ENCODE results near the gene REPS2. TPM values are rescaled to one million over a fixed set of nuclear protein-coding genes. Genes with fewer than 3 reads are reported as not detected.

The REPS2 gene
- total RNA-seq, 1 experiment from 2014 or later: 4.5 TPM

DNA sequence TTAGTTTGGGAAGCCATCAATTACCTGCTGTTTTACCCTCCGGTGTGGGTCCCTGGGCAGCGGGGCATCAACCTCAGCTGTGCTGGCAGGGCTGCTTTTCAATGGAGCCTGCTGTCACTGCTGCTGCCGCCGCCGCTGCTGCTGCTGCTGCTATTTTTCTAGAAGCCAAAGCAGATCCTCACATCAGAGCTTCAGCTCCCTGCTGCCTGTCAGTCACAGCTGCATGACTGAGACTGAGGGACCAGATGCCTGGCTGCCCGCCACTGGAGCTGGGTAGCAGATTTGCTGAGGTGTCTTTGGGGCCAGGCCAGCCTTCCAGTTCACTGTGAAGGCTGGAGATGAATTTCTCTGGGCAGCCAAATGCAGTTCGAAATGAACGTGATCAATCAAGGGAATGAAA is 228.2 kb downstream of the REPS2 start:
- no peaks in the 10 kb centered on the region for H3K9me3 ChIP-seq (ENCODE audit: control insufficient read depth, insufficient read depth, low read depth, low read length)
- no peak for TF ChIP-seq CTCF (IDR thresholded peaks at IDR 0.05)
- TF ChIP-seq, protein P1, sequence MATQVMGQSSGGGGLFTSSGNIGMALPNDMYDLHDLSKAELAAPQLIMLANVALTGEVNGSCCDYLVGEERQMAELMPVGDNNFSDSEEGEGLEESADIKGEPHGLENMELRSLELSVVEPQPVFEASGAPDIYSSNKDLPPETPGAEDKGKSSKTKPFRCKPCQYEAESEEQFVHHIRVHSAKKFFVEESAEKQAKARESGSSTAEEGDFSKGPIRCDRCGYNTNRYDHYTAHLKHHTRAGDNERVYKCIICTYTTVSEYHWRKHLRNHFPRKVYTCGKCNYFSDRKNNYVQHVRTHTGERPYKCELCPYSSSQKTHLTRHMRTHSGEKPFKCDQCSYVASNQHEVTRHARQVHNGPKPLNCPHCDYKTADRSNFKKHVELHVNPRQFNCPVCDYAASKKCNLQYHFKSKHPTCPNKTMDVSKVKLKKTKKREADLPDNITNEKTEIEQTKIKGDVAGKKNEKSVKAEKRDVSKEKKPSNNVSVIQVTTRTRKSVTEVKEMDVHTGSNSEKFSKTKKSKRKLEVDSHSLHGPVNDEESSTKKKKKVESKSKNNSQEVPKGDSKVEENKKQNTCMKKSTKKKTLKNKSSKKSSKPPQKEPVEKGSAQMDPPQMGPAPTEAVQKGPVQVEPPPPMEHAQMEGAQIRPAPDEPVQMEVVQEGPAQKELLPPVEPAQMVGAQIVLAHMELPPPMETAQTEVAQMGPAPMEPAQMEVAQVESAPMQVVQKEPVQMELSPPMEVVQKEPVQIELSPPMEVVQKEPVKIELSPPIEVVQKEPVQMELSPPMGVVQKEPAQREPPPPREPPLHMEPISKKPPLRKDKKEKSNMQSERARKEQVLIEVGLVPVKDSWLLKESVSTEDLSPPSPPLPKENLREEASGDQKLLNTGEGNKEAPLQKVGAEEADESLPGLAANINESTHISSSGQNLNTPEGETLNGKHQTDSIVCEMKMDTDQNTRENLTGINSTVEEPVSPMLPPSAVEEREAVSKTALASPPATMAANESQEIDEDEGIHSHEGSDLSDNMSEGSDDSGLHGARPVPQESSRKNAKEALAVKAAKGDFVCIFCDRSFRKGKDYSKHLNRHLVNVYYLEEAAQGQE (IDR thresholded peaks at IDR 0.05; ENCODE audit: insufficient read depth in 1 of 2, low read depth in 2 of 2, low read length in 1 of 2): no peak
- TF ChIP-seq SIN3A (IDR thresholded peaks at IDR 0.05; ENCODE audit: borderline replicate concordance, insufficient read depth, low read depth, low read length): no peak
- TF ChIP-seq TCF7L2 (IDR thresholded peaks at IDR 0.05; ENCODE audit: low read depth, low read length): no peak
- TF ChIP-seq POLR2AphosphoS5 (IDR thresholded peaks at IDR 0.05; ENCODE audit: low read depth, low read length): no peak
- no peak overlapping the region for H3K4me3 ChIP-seq (ENCODE audit: low read depth in 2 of 2, low read length in 2 of 2)
- intact Hi-C loops (cut with micrococcal nuclease; ENCODE audit: unreplicated experiment): no loop called here
- no peak overlapping the region for H3K27ac ChIP-seq (ENCODE audit: low read length)
- no peak for DNase-seq (ENCODE audit: low read depth, low spot score)
- in situ Hi-C loops (cut with HindIII; ENCODE audit: low pct_unique_long_range_greater_than_20kb, low sequenced_read_pairs): no loop called here
- no peaks in the 10 kb centered on the region for H3K27me3 ChIP-seq (ENCODE audit: control insufficient read depth, insufficient read depth, low read length)
- ATAC-seq: no peak
- POLR2A ChIA-PET: no interaction called here
- no peaks in the 10 kb centered on the region for H3K4me1 ChIP-seq (ENCODE audit: control insufficient read depth, insufficient read depth, low read length)
- CTCF ChIA-PET: no interaction called here
- no TSS peak for BruUV-seq (replicated peaks)
- no peaks in the 10 kb centered on the region for H3K36me3 ChIP-seq (ENCODE audit: control insufficient read depth, insufficient read depth, low read length)

DNA sequence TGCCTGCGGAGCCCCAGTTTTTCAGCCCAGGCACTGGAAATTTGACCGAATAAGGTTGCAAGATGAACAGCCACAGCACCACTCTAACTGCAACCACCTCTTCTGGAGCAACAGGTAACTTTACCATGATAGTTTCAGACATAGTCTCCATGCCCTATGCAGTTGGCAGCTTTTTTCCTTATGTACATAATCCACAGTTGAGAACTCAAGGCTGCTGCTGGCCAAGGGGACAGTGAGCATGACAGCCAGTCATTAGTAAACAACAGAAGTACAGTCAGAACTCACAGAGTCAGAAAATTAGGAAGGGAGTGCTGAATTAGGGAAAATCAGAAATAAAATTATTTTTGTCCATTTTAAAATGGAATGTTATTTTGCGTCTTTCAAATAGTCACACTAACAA is 235.9 kb downstream of the REPS2 start:
- Histone ChIP-seq H3K27me3 (ENCODE audit: control insufficient read depth, insufficient read depth, low read length) (no peaks in the 10 kb centered on the region), H3K9me3 (ENCODE audit: control insufficient read depth, insufficient read depth, low read depth, low read length) (no peaks in the 10 kb centered on the region), H3K27ac (ENCODE audit: low read length) (no peak overlapping the region), H3K4me3 (ENCODE audit: low read depth in 2 of 2, low read length in 2 of 2) (no peak overlapping the region), H3K4me1 (ENCODE audit: control insufficient read depth, insufficient read depth, low read length) (no peaks in the 10 kb centered on the region), H3K36me3 (ENCODE audit: control insufficient read depth, insufficient read depth, low read length) (no peaks in the 10 kb centered on the region)
- ChIA-PET CTCF (no interaction called here), POLR2A (no interaction called here)
- intact Hi-C loops (cut with micrococcal nuclease; ENCODE audit: unreplicated experiment) (no loop called here), in situ Hi-C loops (cut with HindIII; ENCODE audit: low pct_unique_long_range_greater_than_20kb, low sequenced_read_pairs) (no loop called here)
- TF ChIP-seq, protein P1 (IDR thresholded peaks at IDR 0.05; ENCODE audit: insufficient read depth in 1 of 2, low read depth in 2 of 2, low read length in 1 of 2): no peak
- TF ChIP-seq SIN3A (IDR thresholded peaks at IDR 0.05; ENCODE audit: borderline replicate concordance, insufficient read depth, low read depth, low read length) (no peak), TCF7L2 (IDR thresholded peaks at IDR 0.05; ENCODE audit: low read depth, low read length) (no peak), CTCF (IDR thresholded peaks at IDR 0.05) (no peak), POLR2AphosphoS5 (IDR thresholded peaks at IDR 0.05; ENCODE audit: low read depth, low read length) (no peak)
- no peak for DNase-seq (ENCODE audit: low read depth, low spot score)
- no peak for ATAC-seq
- no TSS peak for BruUV-seq (replicated peaks)

Measured in Panc1 (cell line).